NCI-H526 (cell line): ENCODE data around the gene ERC1.

Experiments used
- DNase-seq, 2 experiments: peaks; one replicate each; lab custom pipeline; 2025; lab: John Stamatoyannopoulos, UW

The ERC1 gene

DNA sequence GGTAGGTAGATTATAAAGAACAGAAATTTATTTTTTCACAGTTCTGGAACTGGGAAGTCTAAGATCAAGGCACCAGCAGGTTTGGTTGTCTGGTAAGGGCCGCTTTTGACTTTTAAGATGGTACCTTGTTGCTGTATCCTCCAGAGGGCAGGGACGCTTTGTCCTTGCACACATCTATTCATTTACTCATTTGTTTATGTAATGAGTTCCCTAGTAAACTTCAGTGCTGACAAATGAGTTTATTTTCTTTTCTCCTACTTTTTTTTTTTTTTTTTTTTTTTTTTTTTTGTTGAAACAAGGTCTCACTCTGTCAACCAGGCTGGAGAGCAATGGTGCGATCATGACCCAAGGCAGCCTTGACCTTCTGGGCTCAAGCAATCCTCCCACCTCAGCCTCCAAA, 407.6 kb downstream of the ERC1 start:
- peak; percentile 15 to 40 for DNase-seq

DNA sequence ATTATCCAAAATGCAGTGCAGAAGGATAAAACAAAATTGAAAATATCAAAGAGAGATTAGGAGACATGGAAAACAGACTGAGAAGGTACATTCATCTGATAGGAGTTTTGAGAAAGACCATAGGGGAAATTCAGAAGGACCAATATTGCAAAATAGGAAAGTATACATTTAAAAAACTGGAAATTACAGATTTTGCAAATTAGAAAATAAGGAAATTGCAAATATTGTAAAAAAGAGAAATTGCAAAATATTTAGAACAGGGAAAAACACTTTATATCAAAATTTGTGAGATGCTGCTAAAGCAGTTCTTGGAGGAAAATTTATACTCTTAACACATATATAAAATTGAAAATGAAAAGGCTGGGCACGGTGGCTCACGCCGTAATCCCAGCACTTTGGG, 410.9 kb downstream of the ERC1 start:
- DNase-seq = no peak

DNA sequence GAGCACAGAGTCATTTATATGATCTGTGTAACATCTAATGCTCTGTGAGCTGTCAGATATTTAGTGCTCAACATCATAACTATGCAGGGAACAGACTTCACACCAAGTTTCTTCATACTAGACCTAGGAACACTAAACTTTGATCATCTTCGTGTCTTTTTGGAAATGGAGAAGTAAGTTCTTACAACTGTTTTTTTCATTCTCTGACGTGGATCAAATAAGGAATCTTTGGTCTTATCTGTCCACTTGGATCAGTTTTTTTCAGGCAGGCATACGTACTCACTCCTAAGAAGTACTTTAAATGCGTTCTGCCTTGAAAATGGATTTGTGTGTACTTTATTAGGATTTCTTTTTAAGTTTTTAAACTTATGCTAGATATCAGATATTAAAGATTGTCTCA, 412.4 kb downstream of the ERC1 start:
- no peak for DNase-seq

- DNase-seq = no peak
These were observed 414.6 kb downstream of the ERC1 start for GRCh38 chr12:1405619-1406018.

DNA sequence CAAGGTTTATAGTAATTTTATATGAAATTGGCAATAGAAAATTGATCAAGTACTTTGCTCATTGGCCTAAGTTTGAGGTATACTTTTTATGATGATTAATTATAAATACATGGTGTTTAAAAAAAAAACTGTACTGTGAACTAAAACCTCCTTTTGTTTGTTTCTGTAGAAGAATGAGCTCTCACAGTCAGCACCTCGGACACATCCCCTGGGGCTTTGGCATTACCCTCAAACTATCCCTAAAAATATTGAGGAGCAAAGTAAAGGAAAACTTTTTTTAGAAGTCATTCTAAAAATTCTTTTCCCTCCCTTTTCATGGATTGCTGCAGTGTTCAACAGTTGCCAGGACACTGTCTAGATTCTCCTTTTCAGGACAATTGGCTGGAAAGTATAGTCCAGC, 419.8 kb downstream of the ERC1 start:
- DNase-seq = no peak

DNA sequence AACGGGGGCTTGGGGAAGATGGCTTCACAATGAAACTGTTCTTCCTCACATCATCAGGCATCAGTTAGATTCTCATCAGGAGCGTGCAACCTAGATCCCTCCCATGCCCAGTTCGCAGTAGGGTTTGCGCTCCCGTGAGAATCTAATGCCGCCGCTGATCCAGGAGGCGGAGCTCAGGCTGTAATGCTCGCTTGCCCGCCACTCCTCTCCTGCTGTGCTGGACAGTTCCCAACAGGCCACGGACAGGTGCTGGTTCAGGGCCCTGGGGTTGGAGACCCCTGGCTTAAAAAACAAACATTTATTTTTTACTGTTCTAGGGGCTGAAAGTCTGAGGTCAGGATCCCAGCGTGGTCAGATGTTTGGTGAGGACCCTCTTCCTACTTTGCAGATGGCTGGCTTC, 422.9 kb downstream of the ERC1 start:
- DNase-seq = no peak

DNA sequence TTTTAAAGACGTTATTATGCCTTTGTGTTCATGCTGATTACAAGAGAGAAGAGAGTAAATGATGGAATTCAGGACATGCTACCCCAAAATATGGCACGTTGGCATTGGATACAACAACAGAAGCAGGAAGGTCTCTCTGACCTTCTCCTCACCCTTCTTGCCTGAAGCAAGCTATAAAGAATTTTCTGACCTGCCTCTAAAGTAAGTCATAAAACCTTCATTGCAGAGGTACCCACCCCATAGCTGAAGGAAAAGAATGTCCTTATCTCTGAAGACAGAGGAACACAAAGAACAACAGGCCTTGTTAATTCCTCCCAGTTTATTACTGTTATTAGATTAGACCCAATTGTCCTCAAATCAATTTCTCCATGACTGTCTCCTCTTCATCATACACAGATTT, 427.1 kb downstream of the ERC1 start:
- no peak for DNase-seq

DNA sequence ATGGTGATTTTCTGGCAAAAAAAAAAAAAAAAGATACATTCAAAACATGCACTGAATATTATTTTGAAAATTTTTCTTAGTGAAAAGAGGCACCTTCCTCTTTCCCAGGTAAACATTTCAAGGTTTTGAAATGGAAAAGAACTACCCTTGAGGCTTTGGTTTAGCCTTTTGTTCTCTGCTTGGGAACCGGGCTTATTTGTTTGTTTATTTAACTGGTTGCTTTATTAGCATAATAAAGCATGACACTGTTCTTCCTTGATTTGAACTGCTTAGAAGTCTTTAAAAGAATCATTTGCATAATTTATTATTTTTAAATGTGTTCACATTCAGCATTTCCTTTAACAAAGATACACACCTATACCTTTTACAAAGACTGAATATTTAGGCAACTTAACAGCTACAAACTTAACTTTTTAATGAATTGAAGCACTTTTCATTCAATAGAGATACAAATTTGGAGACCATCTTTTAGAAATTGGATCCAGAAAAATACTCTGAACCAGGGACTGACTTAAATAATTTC, 428.9 kb downstream of the ERC1 start:
- no peak for DNase-seq

- DNase-seq = no peak
These were observed 430.2 kb downstream of the ERC1 start for GRCh38 chr12:1421091-1421846.

DNA sequence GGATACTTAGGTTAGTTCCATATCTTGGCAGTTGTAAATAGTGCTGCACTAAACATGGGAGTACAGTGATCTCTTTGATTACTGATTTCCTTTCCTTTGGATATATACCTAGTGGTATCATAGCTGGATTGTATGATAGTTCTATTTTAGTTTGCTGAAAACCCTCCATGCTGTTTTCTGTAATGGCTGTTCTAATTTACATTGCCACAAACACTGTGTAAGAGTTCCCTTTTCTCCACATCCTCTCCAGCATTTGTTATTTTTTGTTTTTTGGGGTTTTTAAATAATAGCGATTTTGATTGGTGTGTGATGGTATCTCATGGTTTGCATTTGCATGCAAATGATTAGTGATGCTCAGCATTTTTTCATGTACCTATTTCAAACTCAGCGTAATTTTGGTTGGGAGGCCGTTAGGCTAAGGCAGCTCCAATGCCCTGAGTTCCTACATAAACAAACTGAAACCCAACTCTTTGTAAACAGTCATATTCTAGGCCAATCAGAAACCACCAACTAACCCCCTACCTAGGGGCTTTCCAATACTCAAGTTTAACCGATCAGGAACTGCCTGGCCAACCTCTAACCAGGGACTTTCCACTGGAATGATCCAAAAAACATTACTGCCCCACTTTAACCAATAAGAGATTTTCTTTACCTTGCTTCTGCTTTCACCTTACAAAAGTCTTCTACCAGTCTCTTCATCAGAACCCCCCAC, 431.7 kb downstream of the ERC1 start:
- no peak for DNase-seq

DNA sequence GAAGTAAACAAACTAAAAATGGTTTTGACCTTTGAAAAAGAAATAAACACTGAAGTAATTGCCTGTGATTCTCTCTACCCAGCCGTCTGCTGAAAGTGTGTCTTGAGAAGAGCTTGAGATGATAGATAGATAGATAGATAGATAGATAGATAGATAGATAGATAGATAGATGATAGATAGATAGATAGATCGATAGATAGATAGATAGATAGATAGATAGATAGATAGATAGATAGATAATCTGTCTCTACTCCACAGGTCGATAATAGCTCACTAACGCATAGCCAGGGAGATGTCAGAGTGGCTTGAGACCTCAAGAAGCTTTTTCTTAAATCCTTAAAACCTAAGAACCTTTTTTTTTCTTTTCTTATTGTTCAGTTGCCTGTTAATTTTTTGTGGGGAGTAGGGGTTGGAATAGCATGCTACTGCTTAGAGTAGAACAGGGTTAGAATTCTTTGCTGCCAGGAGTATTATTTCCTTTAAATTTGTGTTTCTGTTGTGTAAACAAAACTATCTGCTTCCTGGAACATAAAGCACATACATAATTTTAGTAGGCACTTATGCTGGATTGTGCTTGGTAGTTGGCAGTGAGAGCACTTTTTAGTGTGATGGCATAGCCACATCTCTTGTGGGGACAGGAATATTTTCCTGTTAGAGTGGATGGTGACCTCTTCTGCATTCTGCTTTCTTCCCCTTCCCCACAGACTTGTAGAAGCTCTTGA, 433.8 kb downstream of the ERC1 start:
- no peak for DNase-seq

DNA sequence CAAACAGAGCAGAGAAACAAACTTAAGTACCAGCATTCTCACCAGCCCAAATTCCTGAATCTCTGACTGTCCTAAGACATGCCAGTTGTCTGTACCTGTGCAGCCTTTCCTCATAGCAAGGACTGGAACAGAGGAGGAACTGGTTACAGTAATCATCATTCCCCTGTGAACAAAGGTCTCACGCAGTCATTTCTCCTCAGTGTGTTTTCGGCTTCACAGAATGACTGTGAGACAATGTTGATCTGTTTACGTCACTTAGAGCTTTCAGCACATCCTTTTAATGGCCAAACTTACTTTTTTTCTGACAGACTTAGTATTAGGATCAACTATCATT, 434.3 kb downstream of the ERC1 start:
- DNase-seq = no peak

GRCh38 chr12:1428671-1429070, 437.6 kb downstream of the ERC1 start:
- no peak for DNase-seq

- DNase-seq = no peak
These were observed 439.0 kb downstream of the ERC1 start for GRCh38 chr12:1429980-1430379.

GRCh38 chr12:1434296-1434955, 443.4 kb downstream of the ERC1 start:
- DNase-seq = no peak

DNA sequence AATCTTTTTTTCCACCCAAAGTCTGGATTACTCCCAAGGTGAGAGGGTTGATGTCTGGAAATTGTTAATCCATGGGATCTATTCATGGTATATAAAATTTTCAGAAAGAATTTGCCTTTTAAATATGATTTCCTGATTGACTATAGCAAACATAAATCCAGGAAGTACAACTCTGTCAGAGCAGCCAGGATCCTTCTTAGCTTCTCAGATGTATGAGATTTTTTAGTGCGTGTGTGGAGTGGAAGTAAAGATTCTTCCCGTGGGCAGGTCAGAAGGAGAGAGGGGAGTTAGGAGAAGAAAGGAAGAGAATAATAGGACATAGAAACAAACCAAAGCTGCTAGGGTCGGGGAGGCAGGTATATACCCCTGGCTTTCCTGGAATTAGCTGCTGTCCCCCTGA, 444.0 kb downstream of the ERC1 start:
- no peak for DNase-seq

DNA sequence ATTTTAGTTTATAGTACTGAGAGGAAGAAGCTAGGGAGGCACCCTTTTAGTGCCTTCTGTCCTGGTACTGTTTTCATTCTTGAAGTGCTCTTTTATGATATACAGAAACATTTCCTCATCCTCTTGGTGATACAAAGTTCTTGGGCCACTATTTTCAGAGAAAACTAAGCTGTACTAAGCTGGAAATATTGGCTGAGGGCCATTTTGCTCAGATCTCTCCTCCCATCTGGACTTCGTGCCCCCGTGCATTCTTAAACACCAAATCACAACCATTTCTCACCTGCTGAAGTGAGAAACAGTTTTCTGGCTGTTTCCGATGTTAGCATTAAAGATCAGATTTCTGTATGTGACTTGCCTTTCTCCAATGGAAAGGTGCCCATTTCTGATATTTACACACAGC, 444.4 kb downstream of the ERC1 start:
- no peak for DNase-seq

DNA sequence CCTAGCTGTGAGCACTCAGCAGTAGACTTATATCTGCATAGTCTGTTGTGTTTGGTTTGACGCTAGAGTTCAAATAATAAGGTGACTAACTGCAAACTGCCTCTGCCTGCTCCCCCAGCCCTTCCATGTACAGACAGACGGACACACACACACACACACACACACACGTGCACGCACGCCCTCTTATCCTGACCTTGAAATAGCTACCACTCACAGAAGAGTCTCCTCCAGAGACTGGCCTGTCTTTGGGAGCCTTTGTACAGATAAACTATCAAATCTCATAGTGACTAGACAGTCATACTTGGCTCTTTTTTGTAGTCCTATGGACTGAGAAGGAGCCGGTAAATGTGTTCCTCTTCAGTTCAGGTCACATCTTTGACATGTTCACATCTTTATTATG, 445.0 kb downstream of the ERC1 start:
- DNase-seq = no peak

DNA sequence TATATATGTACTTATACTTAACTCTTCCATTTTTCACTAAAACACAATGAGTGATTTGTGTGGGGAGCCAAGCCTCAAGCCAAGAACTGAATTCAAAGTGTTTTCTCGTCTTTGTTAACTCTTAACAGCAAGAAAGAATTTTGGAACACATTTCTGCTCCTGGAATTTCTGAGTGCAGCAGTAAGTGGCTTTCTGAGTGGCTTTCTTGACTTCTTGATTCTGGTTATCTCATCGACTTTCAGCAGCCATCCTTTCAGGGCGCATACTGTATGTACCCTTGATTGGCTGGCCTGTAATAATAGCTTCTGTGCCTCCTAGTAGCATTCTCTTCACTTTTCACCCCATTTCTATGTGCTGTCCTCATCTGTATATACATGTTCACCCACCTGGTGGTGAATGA, 446.0 kb downstream of the ERC1 start:
- DNase-seq = no peak

DNA sequence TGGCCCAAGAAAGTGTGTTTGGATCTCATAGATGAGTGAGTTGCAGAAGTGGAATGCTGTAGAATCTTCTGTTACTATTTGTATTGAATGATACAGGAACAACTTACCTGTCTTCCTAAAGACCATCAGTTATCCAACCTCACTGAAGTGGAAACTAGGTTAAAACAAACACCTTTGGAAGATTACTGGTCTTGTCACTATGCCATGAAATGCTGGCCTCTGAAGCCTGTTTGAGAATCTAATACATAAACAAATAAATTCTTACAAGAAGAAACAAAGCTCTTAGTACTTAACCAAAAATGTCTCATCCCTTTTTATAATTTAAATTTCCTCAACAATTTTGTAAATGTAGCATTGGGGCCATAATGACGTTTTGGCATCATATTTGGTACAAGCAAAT, 448.2 kb downstream of the ERC1 start:
- DNase-seq = no peak

GRCh38 chr12:1439687-1440086, 448.7 kb downstream of the ERC1 start:
- DNase-seq = no peak

- no peak for DNase-seq
These were observed 452.6 kb downstream of the ERC1 start for GRCh38 chr12:1443421-1444141.
